GM12878 (cell line): ENCODE measurements around the gene TMEM250. TPM values are rescaled to one million over a fixed set of nuclear protein-coding genes. Genes with fewer than 3 reads are reported as not detected.

Experiments used
- CBX5 ChIP-seq: sonication (generic); IDR thresholded peaks from 2 replicates; pipeline ENCODE4 v1.6.1; 2016; ENCODE audit warnings: low read depth, moderate library complexity, mild to moderate bottlenecking, inconsistent platforms
- CREM ChIP-seq: IDR thresholded peaks from 2 replicates; pipeline ENCODE4 v1.6.1; 2014; ENCODE audit warnings: antibody characterized with exemption, low read depth
- HDAC6 ChIP-seq: fragments of 200-600 bp; sonication (generic); IDR thresholded peaks from one replicate; pipeline ENCODE4 v1.8.0; 2017; ENCODE audit warnings: antibody characterized with exemption; ENCODE audit not compliant: unreplicated experiment
- PAX8 ChIP-seq: fragments of 450-650 bp; IDR thresholded peaks from 2 replicates; pipeline ENCODE4 v1.6.1; 2017; ENCODE audit warnings: mild to moderate bottlenecking, moderate library complexity
- POLR2AphosphoS2 ChIP-seq: IDR thresholded peaks from 2 replicates; pipeline ENCODE4 v1.6.1; 2011; ENCODE audit warnings: low read depth, mild to moderate bottlenecking, low read length, improper control_type of control experiment, moderate library complexity
- SIN3A ChIP-seq: IDR thresholded peaks from 2 replicates; pipeline ENCODE4 v1.6.1; 2012; ENCODE audit warnings: low read depth, low read length, improper control_type of control experiment
- SIX5 ChIP-seq: IDR thresholded peaks from 2 replicates; pipeline ENCODE4 v1.6.1; 2011; ENCODE audit warnings: mild to moderate bottlenecking, low read depth, low read length, moderate library complexity; ENCODE audit not compliant: severe bottlenecking
- SRF ChIP-seq, 2 experiments: IDR thresholded peaks; 2 replicates each; pipeline ENCODE4 v1.6.1; 2011; ENCODE audit warnings: low read depth in 2 of 2, low read length in 2 of 2, mild to moderate bottlenecking in 1 of 2, moderate library complexity in 1 of 2
- WRNIP1 ChIP-seq: IDR thresholded peaks from 2 replicates; pipeline ENCODE4 v1.6.1; 2011; ENCODE audit warnings: low read depth, low read length, improper control_type of control experiment, borderline replicate concordance
- YY1 ChIP-seq: IDR thresholded peaks from 2 replicates; pipeline ENCODE4 v1.6.1; 2011; ENCODE audit warnings: low read depth, mild to moderate bottlenecking, low read length
- ZNF24 ChIP-seq: fragments of 450-650 bp; IDR thresholded peaks from 2 replicates; pipeline ENCODE4 v1.6.1; 2017; ENCODE audit warnings: antibody characterized with exemption, mild to moderate bottlenecking
- polyA plus RNA-seq, 11 experiments: library from polyadenylated mRNA; depleted of rRNA in 4 of 11; unstranded in 6 of 11; stranded (reverse) in 5 of 11; fragments of >200 nt; fragmentation: Nextera tagmentation in 4 of 11; fragmentation: Illumina TruSeq in 1 of 11; extraction: Ambion mirVana in 4 of 11; extraction: Trizol in 1 of 11; gene quantifications; 1 replicate in 1 of 11; 2 replicates in 10 of 11; pipeline versions ENCODE4 v1.2.1 to v1.2.3, GENCODE V29; 2011 to 2016; ENCODE audit warnings: inconsistent platforms in 2 of 11, missing spikeins in 2 of 11, low read depth in 1 of 11
- total RNA-seq, 4 experiments: library from RNA; depleted of rRNA in 3 of 4; stranded (reverse); fragments of >200 nt in 3 of 4; fragmentation: Illumina TruSeq in 1 of 4; extraction: Trizol in 1 of 4; gene quantifications; 2 replicates each; pipeline versions ENCODE4 v1.2.1 to v1.2.3, GENCODE V29; 2013 to 2021
- TF ChIP-seq, protein P1 (sequence below): IDR thresholded peaks from 2 replicates; pipeline ENCODE4 v1.6.1; 2012; ENCODE audit warnings: improper control_type of control experiment, low read depth, low read length; ENCODE audit not compliant: insufficient replicate concordance
- TF ChIP-seq, protein P2 (sequence below): fragments of 450-650 bp; conservative IDR thresholded peaks from 2 replicates; pipeline ENCODE4 v1.6.1; 2017; ENCODE audit warnings: mild to moderate bottlenecking, moderate library complexity
- TF ChIP-seq, protein P3 (sequence below): IDR thresholded peaks from 2 replicates; pipeline ENCODE4 v1.6.1; 2012; ENCODE audit warnings: low read depth, low read length, improper control_type of control experiment
- TF ChIP-seq, protein P4 (sequence below): fragments of 450-650 bp; IDR thresholded peaks from 2 replicates; pipeline ENCODE4 v1.6.1; 2016; ENCODE audit warnings: mild to moderate bottlenecking
- TF ChIP-seq, protein P5 (sequence below): IDR thresholded peaks from 2 replicates; pipeline ENCODE4 v1.6.1; 2011; ENCODE audit warnings: borderline replicate concordance, low read depth, mild to moderate bottlenecking, moderate library complexity, low read length; ENCODE audit not compliant: insufficient read depth, poor library complexity, severe bottlenecking
- TF ChIP-seq, protein P6 (sequence below): IDR thresholded peaks from 2 replicates; pipeline ENCODE4 v1.6.1; 2011; ENCODE audit warnings: low read depth, mild to moderate bottlenecking, low read length, moderate library complexity, borderline replicate concordance; ENCODE audit errors: extremely low read depth

Gene TMEM250
- total and polyA plus RNA-seq, 10 of the 15 experiments (the other 5 are each of a cell fraction or from before 2014, with no cell fraction given), result 0.39 to 39.9 (median 8.5) TPM

DNA sequence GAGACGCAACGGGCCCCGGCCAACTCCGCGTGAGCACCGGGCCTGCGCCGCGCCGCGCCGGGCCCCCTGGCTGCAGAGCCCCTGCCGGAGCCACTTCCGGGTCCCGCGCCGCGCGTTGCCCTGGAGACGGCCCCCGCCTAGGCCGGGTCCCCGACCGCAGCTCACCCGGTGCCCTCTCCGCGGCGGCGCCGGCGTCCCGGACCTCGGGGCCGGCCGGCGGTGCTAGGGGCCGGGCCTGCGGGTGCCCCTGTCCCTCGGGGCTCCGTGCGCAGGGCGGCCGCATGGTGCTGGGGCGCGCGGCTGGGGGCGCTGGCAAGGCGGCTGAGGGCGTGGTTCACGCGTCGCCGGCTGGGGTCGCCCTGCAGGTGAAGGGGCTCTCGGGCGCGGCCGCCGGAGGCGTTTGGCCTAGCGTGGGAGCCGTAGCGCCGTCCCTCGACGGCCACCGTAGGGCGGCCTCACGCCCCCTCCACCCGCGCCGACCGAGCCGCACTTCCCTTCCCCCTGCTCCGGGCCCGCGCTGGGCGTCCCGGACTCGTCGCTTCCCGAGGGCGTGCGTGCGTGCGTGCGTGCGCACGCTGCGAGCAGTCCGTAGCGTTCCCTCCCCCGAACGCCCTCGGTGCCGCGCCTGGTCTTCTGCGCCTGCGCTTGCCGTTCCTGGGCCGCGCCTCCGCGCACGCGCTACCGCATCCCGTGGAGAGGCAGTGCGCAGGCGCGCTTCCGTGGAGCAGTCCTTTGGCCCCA is at the start of gene TMEM250 (continued):
- TF ChIP-seq, protein P1, sequence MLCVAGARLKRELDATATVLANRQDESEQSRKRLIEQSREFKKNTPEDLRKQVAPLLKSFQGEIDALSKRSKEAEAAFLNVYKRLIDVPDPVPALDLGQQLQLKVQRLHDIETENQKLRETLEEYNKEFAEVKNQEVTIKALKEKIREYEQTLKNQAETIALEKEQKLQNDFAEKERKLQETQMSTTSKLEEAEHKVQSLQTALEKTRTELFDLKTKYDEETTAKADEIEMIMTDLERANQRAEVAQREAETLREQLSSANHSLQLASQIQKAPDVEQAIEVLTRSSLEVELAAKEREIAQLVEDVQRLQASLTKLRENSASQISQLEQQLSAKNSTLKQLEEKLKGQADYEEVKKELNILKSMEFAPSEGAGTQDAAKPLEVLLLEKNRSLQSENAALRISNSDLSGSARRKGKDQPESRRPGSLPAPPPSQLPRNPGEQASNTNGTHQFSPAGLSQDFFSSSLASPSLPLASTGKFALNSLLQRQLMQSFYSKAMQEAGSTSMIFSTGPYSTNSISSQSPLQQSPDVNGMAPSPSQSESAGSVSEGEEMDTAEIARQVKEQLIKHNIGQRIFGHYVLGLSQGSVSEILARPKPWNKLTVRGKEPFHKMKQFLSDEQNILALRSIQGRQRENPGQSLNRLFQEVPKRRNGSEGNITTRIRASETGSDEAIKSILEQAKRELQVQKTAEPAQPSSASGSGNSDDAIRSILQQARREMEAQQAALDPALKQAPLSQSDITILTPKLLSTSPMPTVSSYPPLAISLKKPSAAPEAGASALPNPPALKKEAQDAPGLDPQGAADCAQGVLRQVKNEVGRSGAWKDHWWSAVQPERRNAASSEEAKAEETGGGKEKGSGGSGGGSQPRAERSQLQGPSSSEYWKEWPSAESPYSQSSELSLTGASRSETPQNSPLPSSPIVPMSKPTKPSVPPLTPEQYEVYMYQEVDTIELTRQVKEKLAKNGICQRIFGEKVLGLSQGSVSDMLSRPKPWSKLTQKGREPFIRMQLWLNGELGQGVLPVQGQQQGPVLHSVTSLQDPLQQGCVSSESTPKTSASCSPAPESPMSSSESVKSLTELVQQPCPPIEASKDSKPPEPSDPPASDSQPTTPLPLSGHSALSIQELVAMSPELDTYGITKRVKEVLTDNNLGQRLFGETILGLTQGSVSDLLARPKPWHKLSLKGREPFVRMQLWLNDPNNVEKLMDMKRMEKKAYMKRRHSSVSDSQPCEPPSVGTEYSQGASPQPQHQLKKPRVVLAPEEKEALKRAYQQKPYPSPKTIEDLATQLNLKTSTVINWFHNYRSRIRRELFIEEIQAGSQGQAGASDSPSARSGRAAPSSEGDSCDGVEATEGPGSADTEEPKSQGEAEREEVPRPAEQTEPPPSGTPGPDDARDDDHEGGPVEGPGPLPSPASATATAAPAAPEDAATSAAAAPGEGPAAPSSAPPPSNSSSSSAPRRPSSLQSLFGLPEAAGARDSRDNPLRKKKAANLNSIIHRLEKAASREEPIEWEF, result no peak
- peak; percentile 17 for TF ChIP-seq HDAC6
- TF ChIP-seq SIX5, result peak; percentile 45
- peak; percentile 76; the same call in 1 of the 2 replicates for TF ChIP-seq POLR2AphosphoS2
- TF ChIP-seq WRNIP1, result no peak
- peak; percentile 48; the same call in 1 of the 2 replicates for TF ChIP-seq YY1
- peak; percentile 79 for TF ChIP-seq ZNF24
- TF ChIP-seq, protein P2, sequence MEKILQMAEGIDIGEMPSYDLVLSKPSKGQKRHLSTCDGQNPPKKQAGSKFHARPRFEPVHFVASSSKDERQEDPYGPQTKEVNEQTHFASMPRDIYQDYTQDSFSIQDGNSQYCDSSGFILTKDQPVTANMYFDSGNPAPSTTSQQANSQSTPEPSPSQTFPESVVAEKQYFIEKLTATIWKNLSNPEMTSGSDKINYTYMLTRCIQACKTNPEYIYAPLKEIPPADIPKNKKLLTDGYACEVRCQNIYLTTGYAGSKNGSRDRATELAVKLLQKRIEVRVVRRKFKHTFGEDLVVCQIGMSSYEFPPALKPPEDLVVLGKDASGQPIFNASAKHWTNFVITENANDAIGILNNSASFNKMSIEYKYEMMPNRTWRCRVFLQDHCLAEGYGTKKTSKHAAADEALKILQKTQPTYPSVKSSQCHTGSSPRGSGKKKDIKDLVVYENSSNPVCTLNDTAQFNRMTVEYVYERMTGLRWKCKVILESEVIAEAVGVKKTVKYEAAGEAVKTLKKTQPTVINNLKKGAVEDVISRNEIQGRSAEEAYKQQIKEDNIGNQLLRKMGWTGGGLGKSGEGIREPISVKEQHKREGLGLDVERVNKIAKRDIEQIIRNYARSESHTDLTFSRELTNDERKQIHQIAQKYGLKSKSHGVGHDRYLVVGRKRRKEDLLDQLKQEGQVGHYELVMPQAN, result peak; percentile 91
- TF ChIP-seq, protein P3, sequence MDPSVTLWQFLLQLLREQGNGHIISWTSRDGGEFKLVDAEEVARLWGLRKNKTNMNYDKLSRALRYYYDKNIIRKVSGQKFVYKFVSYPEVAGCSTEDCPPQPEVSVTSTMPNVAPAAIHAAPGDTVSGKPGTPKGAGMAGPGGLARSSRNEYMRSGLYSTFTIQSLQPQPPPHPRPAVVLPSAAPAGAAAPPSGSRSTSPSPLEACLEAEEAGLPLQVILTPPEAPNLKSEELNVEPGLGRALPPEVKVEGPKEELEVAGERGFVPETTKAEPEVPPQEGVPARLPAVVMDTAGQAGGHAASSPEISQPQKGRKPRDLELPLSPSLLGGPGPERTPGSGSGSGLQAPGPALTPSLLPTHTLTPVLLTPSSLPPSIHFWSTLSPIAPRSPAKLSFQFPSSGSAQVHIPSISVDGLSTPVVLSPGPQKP, result peak; percentile 61; the same call in 1 of the 2 replicates
- TF ChIP-seq PAX8, result no peak
- TF ChIP-seq, protein P4, sequence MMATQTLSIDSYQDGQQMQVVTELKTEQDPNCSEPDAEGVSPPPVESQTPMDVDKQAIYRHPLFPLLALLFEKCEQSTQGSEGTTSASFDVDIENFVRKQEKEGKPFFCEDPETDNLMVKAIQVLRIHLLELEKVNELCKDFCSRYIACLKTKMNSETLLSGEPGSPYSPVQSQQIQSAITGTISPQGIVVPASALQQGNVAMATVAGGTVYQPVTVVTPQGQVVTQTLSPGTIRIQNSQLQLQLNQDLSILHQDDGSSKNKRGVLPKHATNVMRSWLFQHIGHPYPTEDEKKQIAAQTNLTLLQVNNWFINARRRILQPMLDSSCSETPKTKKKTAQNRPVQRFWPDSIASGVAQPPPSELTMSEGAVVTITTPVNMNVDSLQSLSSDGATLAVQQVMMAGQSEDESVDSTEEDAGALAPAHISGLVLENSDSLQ, result peak; percentile 35; the same call in 1 of the 2 replicates
- TF ChIP-seq SIN3A, result peak; percentile 73
- TF ChIP-seq, protein P5, sequence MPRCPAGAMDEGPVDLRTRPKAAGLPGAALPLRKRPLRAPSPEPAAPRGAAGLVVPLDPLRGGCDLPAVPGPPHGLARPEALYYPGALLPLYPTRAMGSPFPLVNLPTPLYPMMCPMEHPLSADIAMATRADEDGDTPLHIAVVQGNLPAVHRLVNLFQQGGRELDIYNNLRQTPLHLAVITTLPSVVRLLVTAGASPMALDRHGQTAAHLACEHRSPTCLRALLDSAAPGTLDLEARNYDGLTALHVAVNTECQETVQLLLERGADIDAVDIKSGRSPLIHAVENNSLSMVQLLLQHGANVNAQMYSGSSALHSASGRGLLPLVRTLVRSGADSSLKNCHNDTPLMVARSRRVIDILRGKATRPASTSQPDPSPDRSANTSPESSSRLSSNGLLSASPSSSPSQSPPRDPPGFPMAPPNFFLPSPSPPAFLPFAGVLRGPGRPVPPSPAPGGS, result peak; percentile 63
- TF ChIP-seq, protein P6, sequence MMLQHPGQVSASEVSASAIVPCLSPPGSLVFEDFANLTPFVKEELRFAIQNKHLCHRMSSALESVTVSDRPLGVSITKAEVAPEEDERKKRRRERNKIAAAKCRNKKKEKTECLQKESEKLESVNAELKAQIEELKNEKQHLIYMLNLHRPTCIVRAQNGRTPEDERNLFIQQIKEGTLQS, result no peak
- TF ChIP-seq CREM, result peak; percentile 47
- TF ChIP-seq CBX5, result no peak
- TF ChIP-seq SRF (IDR thresholded peaks at IDR 0.05; ENCODE audit: low read depth in 2 of 2, low read length in 2 of 2), result 0 out of 4 replicates have a peak, but pooled peaks of 1 of the 2 experiments have one; percentile 4
